ENCODE measurements around the gene FGD3. TPM values are rescaled to one million over a fixed set of nuclear protein-coding genes. Genes with fewer than 3 reads are reported as not detected.

The FGD3 gene
- polyA plus RNA-seq, 3 donors from 2014 or later, result 46.9 to 137 (median 57.0) TPM

DNA sequence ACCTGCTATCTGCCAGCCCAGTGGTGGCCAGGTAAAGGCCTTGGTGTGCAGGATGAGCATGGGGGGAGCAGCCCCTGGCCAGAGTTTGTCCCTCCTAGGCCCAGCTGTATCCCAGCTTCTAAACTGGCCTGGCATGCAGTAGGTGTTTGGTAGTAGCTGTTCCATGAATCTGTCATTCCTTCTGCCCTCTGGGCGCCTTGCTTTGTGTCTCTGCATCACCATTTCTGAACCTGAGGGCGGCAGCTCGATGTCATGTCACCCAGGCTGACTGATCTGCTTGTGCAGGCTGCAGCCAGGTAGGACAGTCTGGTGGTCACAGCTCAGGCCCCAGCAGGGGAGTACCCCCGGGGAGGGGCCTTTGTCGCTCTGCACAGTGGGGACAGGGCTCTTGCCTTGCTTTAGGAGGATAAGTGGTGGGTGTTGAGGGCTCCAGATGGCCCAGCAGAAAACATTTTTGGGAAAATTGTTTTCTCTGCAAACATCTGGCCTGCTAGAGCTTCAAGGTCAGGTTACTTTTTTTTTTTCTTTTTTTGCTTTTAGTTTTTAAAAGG is 106.5 kb downstream of the FGD3 start:
- Mint-ChIP-seq H3K36me3 (no peaks in the 10 kb centered on the region), H3K27me3 (ENCODE audit: low read depth in 3 of 3) (peaks cover 3 to 10% (median 5%) of the 10 kb centered on the region in 3 donors), H3K27ac (no peak overlapping the region), H3K4me3 (no peak overlapping the region), H3K9me3 (no peaks in the 10 kb centered on the region), H3K4me1 (peaks cover 21 to 36% of the 10 kb centered on the region in 2 donors)
- no peak for DNase-seq

DNA sequence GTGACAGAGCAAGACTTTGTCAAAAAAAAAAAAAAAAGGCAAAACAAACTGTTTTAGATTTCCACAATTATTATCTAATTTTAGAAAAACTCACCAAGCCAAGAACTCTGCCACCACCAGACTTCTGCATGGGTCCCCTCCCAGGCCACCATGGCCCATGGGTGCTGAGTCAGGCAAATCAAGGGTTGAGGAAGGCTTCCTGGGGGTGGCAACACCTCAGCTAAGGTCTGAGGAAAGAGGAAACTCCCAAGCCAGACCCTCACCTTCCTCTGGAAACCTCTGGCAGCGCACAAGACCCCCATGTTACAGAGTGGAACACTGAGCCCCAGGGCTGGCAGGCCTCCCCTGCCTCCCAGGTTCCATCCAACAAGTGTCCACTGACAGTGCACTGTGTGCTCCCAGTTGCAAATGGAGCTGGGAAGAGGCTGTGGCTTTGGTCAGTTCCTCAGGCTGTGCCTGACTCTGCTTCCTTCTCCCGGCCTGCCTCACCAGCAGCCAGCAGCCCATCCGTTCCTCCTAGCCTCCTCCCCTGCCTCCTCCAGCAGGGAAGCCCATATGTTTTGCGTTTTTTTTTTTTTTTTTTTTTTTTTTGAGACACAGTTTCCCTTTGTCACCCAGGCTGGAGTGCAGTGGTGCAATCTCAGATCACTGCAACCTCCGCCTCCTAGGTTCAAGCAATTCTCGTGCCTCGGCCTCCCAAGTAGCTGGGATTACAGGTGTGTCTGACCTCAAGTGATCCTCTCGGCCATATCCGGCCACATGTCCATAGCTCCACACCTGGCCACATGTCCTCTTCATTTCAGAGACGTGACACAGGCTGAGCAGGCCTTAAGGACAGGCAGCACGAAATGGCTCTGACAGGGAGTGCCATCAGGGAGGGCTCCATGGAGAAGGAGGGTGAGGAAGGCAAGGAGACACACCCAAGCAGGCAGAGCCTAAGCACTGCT is 107.7 kb downstream of the FGD3 start:
- no peak overlapping the region for H3K4me3 Mint-ChIP-seq
- peaks cover 5 to 18% (median 5%) of the 10 kb centered on the region in 3 donors for H3K27me3 Mint-ChIP-seq (ENCODE audit: low read depth in 3 of 3)
- H3K4me1 Mint-ChIP-seq, result peaks cover 30 to 44% of the 10 kb centered on the region in 2 donors
- H3K27ac Mint-ChIP-seq, result peak overlapping the region in 2 of 6 donors; percentile 45 to 48
- no peak for DNase-seq
- H3K36me3 Mint-ChIP-seq, result no peaks in the 10 kb centered on the region
- H3K9me3 Mint-ChIP-seq, result no peaks in the 10 kb centered on the region

DNA sequence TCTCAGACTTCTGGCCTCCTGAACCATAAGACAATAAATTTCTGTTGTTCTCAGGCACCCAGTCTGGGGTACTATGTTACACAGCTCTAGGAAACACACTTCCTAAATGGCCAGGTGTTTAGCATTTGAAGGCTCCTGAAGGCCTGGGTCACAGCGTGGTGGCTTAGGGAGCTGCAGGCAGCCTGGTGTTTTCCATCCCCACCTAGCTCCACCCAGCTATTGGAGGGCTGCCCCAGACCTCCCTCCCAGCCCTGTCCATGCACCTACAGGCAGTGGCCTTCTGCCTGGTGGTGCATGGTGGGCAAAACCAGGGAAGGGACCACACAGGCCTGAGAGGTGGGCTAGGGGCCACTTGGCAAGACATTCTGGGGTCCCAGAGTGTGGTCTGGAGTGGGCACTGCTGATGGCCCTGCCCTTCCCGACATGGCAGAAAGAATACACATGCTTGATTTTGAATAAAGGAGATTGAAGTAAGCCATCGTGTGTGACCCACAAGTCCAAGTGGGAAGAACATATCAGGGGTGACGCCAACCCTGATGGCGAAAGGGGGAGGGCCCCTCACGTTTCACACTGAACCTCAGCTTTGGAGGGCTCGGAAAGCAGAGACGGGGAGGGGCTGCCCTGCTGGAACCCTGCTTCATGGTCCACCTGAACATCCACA is 109.8 kb downstream of the FGD3 start:
- Mint-ChIP-seq H3K27ac (peak overlapping the region in 1 of 6 donors; percentile 75), H3K27me3 (ENCODE audit: low read depth in 3 of 3) (peaks cover 18 to 19% (median 18%) of the 10 kb centered on the region in 3 donors), H3K36me3 (no peaks in the 10 kb centered on the region), H3K9me3 (no peaks in the 10 kb centered on the region), H3K4me1 (peaks cover 51 to 66% of the 10 kb centered on the region in 2 donors), H3K4me3 (peak overlapping the region; percentile 14 to 77 (median 44))
- DNase-seq, result no peak

DNA sequence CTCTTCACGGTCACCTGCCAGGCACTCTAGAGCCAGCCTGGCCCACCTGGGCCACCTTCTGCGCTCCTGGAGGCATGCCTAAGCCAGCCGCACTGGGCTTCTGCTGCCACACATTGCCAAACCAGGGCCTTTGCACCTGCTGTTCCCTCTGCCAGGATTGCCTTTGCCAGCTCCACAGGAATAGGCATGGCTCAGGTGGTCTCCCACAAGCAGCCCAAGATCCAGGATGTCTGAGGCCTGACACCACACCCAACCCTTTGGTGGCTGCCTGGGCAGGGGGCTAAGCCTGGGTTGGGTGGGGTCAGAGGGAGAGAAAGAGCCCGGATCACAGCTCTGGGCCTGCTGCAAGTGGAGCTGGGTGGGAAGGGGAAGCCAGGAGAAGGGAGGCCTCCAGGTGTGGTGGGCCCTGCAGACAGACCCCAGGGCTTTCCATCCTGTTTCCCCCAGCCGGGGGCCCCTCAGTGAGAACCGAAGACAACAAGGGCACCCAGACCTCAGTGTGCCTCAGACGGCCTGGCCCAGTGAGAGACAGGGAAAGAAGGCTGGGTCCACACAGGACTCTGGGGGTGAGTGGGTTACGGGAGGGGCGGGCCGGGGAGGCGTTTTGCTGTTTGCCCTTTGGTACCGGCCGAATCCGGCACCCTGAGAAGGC is 110.5 kb downstream of the FGD3 start:
- Mint-ChIP-seq H3K27ac (peak overlapping the region in 4 of 6 donors; percentile 67 to 84 (median 73)), H3K9me3 (no peaks in the 10 kb centered on the region), H3K36me3 (no peaks in the 10 kb centered on the region), H3K4me1 (peaks cover 56 to 71% of the 10 kb centered on the region in 2 donors), H3K4me3 (peak overlapping the region; percentile 59 to 82 (median 69)), H3K27me3 (ENCODE audit: low read depth in 3 of 3) (peaks cover 18 to 22% (median 19%) of the 10 kb centered on the region in 3 donors)
- DNase-seq, result no peak

DNA sequence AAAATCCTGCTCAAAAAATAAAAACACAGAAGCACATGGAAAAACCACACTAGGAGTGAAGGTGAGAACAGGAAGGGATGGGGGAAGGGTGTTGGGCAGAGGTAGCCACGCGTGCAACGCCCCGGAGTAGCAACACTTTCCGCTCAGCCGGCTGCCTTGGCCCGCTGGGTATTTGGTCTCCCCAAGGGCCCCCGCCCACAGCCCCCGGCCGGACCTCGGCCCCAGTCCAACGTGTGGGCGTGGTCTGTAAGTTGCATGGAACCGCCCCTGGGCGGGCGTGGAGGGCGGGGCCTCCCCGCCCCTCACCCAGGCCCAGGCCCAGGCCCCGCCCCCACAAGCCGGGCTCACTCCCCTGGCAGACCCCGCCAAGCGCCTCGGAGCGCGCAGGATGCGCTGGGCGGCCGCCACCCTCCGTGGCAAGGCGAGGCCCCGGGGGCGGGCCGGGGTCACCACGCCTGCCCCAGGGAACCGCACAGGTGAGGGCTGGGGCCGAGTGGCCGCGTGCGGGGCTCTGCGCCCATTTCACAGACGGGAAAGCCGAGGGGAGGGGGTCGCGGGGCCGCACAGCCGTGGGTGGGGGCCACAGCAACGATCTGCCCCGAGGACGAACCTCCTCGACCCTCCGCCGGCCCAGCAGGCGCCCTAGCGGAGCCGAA is 111.2 kb downstream of the FGD3 start, which contains the start of gene SUSD3:
SUSD3 (plus strand) TSS at position 347 of the 656 bp plus-strand sequence; CDS start at position 389, 42 bp downstream.
- DNase-seq, result peak; percentile 47 to 61 (median 55)
- H3K4me3 Mint-ChIP-seq, result peak within 1 kb of the TSS; percentile 82 to 91 (median 86)
- peaks cover 55 to 66% of the 10 kb centered on the region in 2 donors for H3K4me1 Mint-ChIP-seq
- peaks cover 18 to 22% (median 19%) of the 10 kb centered on the region in 3 donors for H3K27me3 Mint-ChIP-seq (ENCODE audit: low read depth in 3 of 3)
- H3K36me3 Mint-ChIP-seq, result no peaks in the 10 kb centered on the region
- no peaks in the 10 kb centered on the region for H3K9me3 Mint-ChIP-seq
- peak within 1 kb of the TSS; percentile 39 to 91 (median 78) for H3K27ac Mint-ChIP-seq

DNA sequence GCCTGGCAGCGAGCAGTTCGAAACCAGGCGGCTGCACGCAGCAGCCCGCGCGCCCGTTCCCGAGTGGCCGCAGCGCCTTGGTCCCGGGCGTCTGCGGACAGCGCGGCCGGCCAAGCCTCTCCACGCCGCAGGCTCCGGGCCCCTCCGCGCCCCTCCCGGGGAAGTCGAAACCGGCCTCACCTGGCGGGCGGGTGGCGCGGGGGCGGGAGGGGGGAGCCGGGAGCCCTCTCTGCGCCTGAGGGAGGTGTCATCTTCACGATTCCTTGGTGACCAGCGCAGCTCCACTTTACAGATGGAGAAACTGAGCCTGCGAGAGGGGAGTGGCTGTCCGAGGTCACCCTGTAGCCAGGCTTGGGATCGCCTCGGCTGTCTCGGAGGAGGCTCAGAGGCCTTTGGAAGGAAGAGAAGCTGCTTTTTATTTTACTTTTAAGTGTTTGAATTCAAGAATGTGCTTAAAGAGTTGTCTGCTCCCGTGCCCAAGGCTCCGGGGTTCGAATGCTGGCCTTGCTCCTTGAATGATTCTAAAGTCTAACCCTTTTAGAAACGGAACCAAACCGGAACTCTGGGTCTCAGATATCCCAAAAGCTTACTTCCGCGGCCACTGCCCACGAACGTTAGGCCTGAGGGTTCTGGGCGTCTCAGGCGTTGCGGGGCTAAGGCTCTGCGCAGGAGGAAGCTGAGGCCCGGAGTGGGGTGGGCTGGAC is 111.8 kb downstream of the FGD3 start:
- peaks cover 58 to 66% of the 10 kb centered on the region in 2 donors for H3K4me1 Mint-ChIP-seq
- peak overlapping the region in 5 of 6 donors; percentile 39 to 91 (median 82) for H3K27ac Mint-ChIP-seq
- H3K27me3 Mint-ChIP-seq (ENCODE audit: low read depth in 3 of 3), result peaks cover 20 to 24% (median 21%) of the 10 kb centered on the region in 3 donors
- DNase-seq, result peak; percentile 35 to 37 (median 36)
- no peaks in the 10 kb centered on the region for H3K36me3 Mint-ChIP-seq
- H3K4me3 Mint-ChIP-seq, result peak overlapping the region; percentile 82 to 91 (median 86)
- no peaks in the 10 kb centered on the region for H3K9me3 Mint-ChIP-seq

DNA sequence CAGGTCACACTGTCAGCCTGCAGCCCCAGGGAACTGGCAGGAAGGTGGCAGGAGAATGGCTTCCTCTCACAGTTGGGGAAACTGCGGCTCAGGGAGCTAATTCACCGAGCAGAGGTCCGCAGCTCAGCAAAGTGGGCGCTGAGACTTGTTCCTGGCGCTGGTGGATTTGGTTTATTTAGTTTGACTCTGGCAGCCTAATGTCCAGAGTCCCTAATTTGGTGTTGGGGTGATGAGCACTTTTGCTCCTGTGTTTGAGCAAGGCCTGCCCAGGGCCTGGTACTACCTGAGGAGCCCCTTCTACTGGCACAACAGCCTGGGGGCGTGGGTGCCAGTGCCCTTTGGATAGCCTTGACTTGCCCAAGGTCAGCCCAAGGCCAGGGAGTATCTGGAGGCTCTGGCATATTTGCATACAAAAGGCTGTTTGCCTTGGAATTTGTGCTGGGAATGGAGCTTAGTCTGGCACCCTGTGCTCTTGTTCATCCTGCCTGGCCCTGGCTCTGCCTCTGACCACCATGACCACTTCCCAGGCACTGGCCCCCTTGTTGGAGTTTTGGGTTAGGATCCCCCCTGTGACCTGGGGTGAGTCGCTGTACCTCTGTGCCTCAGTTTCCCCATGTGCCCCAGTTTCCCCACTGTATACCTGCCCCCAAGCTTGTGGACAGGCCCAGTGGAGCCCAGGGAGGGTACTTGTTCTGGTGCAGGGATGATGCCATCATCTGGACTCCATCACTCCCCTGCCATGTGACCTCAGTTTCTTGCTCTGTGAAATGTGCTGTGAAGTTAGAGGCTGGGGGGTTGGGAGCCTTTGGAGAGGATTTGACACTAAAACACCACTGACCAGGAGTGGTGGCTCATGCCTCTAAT is 112.6 kb downstream of the FGD3 start:
- Mint-ChIP-seq H3K36me3 (no peaks in the 10 kb centered on the region), H3K27ac (peak overlapping the region in 4 of 6 donors; percentile 73 to 91 (median 83)), H3K9me3 (no peaks in the 10 kb centered on the region), H3K4me1 (peaks cover 66 to 72% of the 10 kb centered on the region in 2 donors), H3K4me3 (peak overlapping the region; percentile 82 to 91 (median 86)), H3K27me3 (ENCODE audit: low read depth in 3 of 3) (peaks cover 26 to 32% (median 28%) of the 10 kb centered on the region in 3 donors)
- no peak for DNase-seq

DNA sequence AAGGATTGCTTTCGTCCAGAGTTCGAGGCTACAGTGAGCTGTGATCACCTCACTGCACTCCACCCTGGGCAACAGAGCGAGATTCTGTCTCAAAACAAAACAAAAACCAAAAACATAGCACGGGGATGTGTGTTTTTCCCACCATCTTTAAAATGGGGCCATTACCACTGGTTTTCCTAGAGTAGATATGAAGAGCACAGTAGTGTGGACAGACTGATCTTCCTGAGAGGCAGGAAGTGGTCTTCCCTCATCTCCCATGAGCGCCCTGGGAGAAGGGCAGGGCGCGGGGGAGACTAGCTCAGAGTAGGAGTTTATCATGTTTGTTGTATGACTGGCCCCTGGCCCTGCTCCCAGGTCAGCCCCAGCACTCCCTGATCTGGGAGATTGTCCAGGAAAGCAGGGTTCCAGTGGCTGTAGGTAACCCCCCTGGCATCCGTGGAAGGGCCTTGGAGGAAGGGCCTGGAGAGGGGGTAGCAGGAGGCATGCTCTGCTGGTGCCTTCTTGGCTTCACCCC is 113.5 kb downstream of the FGD3 start:
- peaks cover 28 to 33% (median 31%) of the 10 kb centered on the region in 3 donors for H3K27me3 Mint-ChIP-seq (ENCODE audit: low read depth in 3 of 3)
- H3K27ac Mint-ChIP-seq, result peak overlapping the region in 3 of 6 donors; percentile 33 to 55 (median 49)
- DNase-seq, result no peak
- no peaks in the 10 kb centered on the region for H3K9me3 Mint-ChIP-seq
- H3K4me1 Mint-ChIP-seq, result peaks cover 74 to 81% of the 10 kb centered on the region in 2 donors
- no peaks in the 10 kb centered on the region for H3K36me3 Mint-ChIP-seq
- H3K4me3 Mint-ChIP-seq, result peak overlapping the region; percentile 59 to 91 (median 83)

DNA sequence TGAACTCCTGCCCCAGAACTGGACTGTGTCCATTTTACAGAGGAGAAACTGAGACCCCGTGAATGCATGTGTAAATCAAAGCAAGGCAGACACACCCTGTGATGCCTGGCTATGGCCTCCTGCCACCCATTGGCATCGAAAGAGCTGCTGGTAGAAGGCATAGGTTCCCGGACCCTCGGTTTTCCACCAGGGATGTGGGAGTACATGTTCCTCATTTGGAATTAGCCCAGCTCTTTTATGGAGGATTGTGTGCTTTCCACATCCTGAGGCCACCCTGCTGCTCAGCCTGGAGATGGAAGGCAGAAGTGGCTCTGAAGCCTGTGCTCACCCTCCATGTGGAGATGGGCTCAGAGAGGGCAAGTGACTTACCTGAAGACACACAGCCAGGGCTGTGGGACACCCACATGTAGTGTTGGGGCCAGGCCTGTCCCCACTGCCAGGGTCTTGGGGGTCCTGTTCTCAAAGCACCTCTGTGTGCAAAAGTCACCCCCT is 114.0 kb downstream of the FGD3 start:
- Mint-ChIP-seq H3K27ac (no peak overlapping the region), H3K4me3 (peak overlapping the region in 3 of 5 donors; percentile 6 to 60 (median 30)), H3K9me3 (no peaks in the 10 kb centered on the region), H3K4me1 (peaks cover 78 to 83% of the 10 kb centered on the region in 2 donors), H3K27me3 (ENCODE audit: low read depth in 3 of 3) (peaks cover 32 to 33% (median 33%) of the 10 kb centered on the region in 3 donors), H3K36me3 (no peaks in the 10 kb centered on the region)
- no peak for DNase-seq

DNA sequence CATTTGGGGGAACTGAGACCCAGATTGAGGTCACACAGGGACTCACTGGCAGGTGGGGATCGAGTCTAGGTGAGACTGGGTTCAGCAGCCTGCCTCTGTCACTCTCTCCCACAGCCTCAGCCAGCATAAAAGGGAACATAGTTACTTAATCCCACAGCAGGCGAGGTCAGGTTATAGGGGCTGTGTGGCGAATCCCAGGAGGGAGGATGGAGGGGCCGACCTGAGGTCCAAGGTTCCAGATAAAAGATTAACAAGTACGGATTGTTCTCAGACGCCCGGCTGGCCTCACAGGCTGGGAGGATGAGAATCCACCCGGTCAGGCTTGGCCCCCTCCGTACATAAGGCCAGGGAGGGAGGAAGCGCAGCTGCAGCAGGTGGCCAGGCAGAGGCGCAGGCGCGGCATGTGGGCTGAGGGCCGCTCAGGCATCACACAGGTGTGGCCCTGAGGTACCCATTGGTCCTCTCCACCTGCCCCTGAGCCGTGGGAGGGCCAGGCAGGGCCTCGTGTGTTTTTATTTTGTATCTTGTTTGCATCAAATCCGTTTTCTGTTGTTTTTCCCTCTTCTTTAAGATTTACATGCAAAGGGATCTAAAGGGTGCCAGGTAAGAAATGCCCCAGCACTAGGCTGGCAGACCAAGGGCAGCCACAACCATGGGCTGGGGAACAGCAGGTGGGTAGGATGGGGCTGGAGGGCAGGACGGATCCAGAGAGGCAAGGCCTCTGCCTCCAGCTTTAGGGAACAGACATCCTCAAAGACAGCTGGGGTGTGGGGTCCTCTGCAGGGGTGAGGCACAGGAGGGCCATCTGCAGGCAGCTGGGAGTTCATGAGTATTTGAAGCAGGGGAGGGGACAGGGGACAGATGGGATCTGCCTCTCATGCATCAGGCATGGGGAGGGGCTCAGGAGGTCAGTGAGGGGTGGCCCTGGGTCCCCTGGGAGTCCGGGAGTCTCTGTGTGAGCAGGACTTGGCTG is 114.8 kb downstream of the FGD3 start:
- Mint-ChIP-seq H3K9me3 (no peaks in the 10 kb centered on the region), H3K27ac (peak overlapping the region in 3 of 6 donors; percentile 19 to 74 (median 70)), H3K27me3 (ENCODE audit: low read depth in 3 of 3) (peaks cover 32 to 36% (median 35%) of the 10 kb centered on the region in 3 donors), H3K4me1 (peaks cover 76 to 82% of the 10 kb centered on the region in 2 donors), H3K36me3 (no peaks in the 10 kb centered on the region), H3K4me3 (peak overlapping the region in 3 of 5 donors; percentile 13 to 43 (median 24))
- DNase-seq, result no peak

All from immature natural killer cell (primary cell).